Measurements from ENCODE around the gene ADCY5.
"Not testable (repeated sequence)": the region's sequence is repeated elsewhere in the genome, so short reads cannot be mapped to it uniquely, and the experiment has no call there.

ADCY5 gene

DNA sequence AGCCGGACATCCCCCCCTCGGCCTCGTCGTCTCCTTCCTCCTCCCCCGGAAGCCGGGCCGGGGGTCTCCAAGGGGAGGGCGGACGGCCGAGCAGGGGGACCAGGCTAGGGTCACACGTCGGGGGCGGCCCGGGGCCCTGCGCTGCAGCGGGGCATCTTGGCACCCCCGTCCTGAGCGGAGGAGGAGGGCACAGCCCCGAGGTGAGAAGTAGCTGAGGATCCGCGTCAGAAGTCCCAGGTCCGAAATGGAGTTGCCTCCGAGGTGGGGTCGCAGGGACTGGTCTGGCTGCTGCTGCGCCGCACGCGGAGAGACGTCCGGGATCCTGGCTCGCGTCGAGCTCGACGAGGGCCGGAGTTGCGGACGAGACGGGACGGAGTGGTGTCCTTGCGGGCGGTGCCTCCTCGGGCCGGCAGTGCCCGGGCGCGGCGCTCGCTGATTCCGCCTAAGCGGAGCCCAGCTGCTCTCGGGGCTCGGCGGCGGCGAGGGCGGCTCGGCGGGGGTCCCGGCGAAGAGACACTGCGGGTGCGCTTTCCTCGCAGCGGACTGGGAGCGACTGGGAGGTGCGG lies at the start of gene ADCY5:
Gene ADCY5 (minus strand): TSS at position 555 of the 566 bp plus-strand sequence. CDS start 545 bp downstream, at position 10.
- no peak for DNase-seq

DNA sequence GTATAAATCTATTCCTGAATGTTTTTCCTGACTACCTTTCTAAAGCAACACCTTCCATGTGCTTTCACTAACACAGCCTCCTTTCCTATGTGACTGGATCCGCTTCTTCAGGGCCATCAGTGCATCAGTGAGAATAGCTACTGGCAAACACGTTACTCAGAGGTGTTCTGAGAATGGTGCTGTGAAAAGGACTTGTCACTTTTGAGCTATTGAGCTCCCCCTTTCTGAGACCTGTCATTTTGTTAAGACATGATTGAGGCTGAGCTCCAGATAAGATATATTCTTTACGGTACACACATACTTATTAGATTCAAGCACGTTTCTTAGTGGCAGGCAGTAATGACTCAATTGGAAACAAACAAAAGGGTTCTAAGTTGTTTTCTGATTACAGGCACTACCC lies 45.0 kb upstream of the ADCY5 start:
- no peak for DNase-seq

DNA sequence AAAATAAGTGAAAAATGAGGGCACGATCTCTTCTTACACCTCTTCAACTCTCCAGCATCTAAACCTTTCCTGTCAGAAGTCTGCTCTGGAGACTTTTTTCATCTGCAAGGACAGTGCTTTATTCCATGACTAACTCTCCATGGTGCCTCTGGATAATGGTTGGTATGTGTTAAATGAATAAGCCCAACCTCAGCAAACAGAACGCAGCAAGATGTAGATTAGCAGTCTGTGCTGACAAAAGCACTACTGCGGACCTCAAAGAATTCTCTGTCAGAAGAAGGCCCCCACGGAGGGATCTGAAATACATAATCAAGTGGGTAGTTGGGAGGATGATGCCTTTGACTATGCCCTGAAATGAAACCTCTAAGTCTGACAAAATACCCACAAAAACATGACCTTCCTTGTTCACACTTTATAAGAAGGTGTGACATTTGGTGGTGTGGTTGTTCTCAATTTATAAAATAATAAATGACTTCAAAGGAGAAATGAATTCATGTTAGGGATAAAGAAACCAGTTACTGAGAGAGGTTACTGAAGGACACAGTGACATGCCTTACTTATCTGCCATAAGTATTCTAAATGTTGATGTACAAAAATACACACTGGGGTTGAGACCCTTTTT lies 43.2 kb upstream of the ADCY5 start:
- no peak for DNase-seq

DNA sequence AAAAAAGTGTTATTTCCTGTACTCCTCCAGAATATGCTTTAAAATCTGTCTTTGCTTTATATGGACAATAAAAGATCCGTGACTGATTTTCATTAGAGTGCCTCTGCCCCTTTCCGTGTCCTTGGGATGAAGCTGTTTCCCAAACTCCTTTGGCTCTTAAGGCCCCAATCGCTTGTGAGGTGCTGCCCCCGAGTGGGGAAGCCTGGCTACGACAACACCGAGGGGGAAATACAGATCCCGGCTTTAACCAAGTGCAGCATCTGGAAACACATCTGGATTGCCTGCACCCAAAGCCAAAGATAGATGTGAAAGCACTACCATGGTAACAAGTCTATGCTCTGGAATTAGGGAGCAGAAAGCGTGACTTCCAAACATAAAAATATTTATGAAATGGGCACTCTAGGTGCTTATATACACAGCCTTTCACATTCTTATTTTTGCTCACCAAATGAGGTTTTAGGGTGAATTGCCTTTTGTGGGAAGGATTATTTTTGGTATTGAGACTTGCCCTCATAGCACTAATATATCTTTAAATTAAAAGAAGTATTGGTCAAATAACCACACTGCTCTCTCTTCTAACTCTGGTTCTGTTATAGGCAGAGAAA lies 40.6 kb upstream of the ADCY5 start:
- DNase-seq: no peak

DNA sequence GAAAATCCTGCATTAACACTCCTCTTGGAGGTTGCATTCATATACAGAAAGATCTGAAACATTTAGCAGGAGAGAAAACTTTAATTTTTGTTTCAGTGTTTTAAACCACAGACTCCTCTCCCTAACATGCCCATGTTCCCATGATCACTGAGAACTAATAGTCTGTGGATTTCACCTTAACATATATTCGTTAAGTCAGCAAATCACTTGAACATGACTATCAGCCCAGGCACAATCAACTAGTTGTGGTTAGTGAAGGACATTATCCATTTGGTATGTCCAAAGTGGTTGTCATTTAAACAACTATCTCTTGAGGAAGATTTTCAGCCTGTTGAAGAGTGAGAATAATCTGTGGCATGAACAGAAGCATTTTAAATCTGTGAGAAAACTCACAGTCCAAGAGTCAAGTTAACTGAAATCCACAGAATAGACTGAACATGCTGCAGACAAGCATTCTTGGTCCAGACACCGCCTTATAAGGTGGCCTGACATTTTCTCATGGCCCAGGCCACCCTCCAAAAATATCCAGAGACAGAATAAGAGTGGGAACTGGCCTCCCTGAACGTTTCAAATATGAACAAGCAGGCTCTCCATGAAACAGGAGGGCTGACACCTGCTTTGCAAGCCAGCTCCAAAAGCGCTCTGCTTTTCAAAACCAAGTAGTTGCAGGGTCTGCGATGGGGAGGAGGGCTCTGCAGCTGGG lies 39.9 kb upstream of the ADCY5 start:
- DNase-seq: no peak

DNA sequence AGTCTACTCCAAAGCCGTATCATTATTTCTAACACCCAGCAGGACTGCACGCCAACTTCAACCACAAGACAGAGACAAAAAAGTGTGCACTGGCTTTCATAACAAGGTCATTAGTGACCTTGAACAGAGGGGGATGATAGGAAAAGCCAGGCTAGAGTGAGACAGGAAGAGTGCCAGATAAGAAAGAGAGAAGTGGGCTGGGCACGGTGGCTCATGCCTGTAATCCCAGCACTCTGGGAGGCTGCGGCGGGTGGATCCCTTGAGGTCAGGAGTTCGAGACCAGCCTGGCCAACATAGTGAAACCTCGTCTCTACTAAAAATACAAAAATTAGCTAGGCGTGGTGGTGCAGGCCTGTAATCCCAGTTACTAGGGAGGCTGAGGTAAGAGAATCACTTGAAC lies 38.2 kb upstream of the ADCY5 start:
- not testable (repeated sequence) for DNase-seq

DNA sequence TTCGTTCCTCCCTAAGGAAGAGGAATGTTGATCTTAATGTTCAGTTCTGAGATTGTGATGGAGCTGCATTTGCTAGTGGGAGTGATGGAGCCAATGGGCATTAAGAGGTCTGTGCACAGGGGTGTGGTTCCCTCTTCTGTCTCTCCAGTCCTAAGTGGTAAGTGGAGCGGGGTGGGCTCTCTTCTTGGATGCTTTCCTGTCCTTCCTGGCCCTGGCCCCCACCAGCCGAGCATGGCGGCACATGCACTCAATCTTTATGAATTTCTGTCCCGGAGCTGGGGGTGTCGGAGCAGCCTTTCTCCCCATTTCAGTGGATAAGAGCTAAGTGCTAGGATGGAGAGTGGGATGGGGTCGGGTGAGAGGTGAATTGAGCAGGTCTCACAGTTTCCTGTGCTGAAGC lies 37.6 kb upstream of the ADCY5 start:
- no peak for DNase-seq

DNA sequence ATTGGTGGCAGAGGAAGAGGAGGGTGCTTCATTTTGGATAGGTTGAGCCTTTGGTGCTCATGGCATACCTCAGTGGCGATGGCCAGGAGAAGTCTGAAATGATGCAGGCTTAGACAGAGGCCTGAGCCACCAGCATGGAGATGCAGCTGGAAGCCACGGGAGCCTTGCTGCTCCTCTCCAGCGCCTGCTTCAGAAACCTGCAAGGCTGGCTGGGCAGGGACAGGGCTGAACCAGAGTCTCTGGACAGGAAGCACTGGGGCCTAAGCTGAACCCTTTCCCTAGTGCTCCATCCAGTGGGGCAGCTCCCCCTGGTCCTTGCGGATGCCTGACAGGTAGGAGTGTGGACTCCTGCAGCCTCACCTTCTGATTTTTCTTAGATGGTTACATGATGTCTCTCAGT lies 36.7 kb upstream of the ADCY5 start:
- no peak for DNase-seq

DNA sequence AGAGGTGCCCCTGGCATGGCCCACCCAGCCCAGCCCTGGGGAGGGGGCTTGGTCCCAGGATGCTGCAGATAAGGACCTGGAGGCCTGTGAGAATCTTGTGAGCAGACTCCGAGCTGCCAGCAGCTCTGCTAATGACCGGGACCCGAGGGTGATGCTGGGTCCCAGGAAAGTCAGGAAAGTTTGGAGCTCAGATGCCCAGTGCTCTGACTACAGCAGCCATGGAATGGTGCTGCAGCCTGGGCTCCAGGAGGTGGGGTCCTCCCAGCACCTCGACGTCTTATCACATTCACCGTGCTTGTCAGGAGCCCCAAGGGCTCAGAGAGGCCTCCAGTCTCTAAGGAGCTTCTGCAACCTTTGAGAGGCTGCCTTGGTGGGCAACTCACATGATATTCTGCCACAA lies 34.3 kb upstream of the ADCY5 start:
- no peak for DNase-seq

DNA sequence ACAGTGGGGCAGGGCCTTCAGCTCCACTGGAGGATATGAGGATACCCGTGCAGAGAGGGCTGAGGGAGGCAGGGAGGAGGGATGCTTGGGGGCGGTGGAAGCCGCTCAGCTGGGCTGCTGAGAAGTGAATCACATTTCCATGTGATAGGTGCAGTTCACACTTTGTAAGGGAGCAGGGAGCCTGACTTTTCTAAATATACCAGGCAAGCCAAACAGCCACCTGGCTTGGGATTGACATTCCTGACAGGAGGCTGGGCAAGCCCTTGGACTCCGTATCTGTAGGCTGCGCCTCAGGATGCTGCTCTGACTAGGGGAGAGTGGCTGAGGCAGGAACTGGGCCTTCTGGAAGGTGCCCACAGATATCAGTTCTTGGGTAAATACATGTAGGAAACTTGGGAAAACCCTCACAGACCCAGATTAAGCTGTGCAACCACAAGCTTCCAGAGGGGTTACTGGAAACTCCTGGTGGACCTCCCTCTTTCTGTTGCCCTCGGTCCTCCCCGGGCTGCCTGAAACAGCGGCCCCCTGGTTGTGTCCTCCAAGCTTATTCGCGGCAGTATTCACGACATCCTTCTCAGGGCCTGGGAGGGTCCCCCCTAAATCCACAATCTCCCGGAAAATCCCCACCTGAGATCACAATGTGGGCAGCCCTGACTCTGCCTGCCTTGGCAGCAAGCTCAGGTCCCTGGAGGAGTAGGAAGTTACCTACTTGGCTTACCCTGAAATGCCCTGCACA lies 33.0 kb upstream of the ADCY5 start:
- no peak for DNase-seq

DNA sequence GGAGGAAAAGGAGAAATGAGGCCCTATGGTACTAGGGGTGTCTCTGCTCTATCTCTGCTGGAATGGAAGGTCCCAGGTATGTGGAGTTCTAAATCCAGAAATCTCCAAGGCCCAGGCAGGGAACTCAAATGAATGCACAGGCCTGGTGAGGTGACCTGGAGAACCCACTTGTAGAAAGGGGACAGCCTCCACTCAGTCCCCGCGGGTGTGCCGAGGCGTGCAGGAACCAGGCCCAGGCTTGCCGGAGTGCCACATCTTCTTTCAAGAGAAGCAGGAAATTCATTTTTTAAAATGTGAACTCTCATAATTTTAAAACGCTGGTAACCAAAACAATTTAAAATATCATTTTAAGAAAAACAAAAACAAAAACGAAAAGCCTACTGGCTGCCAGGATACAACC lies 32.2 kb upstream of the ADCY5 start:
- DNase-seq: no peak

DNA sequence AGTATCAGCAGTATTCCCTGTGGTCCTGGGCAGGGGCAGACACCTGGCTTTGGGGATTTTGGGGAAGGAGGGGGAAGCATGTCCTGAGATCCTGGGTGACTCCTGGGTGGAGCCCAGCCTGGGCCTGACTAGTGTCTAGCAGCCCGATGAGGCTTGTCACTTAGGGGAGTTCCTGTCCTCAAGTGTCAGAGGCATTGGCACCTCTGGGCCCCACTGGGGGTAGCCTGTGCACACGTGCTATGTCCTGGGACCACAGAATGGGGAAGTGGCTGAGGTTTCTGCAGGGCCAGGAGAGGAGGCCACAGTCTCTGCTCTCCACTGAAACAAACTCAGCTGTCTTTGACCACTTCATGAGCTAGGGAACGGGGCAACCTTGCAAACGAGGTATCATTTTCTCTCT lies 31.5 kb upstream of the ADCY5 start:
- DNase-seq: no peak

DNA sequence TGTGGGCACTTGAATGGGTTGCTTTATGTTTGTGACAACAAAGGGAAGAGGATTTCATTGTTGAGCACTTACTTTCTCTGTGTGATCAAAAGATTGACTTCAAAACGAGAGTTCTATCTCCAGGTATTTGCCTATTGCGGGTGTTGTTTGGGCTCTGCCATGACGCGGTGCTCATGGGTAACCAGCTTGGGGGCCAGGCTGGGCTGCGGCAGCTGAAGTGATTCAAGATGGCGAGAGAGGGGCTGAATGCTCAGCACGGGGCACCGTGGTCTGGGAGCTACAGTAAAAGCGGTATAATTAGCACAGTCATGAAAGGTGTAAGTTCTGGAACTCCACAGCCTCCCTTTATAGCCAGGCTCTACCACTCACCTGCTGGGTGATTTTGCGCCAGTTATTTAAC lies 31.0 kb upstream of the ADCY5 start:
- no peak for DNase-seq

DNA sequence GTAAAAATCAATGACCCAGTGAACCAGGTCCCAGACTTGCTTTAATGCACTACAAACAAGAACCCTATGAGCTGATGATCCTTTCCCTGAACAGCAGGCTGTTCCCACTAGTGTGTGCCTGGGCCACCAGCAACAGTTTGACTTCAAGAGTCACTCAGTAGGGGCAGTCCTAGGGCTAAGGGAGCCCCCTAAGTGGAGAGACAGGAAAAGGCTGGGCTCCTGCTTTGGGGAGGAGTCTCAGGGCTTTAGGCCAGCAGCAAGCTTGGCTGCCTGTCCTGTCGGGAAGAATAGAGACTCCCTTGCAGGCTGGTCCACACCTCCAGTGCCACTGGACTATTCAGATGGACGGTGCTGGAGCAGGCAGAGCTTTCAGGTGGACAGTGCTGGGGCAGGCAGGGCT lies 29.4 kb upstream of the ADCY5 start:
- no peak for DNase-seq

DNA sequence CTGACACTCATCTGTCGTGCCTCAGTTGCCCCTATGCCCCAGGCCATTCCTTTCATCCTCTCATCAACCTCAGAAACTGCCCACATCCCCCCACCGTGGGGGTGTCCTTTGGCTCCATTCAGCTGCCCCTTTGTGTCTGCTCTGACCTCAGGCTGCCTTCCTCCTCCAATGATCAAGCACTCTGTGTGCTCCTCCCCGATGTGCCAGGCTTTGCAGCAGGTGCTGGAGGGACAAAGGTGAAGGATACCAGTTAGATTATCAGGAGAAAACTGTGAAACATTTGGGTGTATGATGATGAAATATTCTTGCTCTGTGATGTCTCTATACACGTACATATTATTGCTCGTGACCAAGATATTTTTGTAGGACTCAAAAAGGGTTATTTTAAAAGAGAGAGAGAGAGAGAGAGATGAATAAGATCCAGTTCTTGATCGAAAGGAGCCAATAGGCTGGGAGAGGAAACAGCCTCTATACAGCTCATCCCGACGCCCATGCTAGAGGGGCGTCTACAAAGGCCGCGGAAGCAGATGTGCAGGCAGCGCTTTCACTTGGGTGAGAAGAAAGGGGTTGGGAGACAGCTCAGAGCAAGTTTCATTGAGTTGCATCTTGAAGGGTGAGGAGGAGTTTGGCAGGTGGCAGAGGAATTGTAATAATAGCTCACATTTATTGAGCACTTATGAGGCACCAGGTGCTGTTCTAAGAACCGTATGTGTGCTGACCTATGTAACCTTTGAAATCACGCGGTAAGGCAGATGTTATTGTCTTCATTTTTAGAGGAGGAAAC lies 28.3 kb upstream of the ADCY5 start:
- DNase-seq: no peak

DNA sequence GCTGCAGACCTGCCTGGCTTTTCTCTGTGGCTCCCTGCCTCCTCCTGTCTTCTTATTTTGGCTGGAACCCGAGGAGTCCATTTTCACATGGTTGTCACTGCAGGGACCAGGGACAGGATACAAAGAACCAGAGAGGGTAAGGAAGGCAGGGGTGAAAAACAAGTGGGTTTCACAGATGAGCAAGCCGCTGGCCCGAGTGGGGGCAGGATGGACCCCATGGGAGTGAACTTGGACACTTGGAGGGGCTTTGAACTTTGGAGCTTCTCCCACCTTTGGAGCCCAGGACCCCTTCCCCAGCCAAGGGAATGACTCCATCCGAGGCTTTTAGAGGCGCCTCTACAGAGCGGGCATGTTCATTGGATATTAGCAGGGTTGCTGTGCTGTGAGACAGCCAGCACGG lies 26.9 kb upstream of the ADCY5 start:
- DNase-seq: no peak

DNA sequence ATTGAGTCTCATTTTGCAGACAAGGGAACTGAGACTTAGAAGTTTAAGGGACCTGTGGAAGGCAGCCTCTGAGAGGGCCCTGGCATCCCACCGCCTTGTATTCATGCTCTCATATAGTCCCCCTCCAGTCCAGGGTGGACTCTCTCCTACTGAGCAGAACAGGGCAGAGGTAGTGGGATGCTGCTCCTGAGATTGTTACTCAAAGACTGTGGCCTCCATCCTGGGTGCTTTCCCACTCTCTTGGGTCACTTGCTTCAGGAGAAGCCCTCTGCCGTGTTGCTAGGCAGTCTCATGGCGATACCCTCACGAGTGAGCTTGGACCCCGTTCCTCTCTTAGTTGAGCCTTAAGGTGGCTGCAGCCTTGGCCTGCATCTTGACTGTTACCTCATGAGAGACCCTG lies 22.2 kb upstream of the ADCY5 start:
- no peak for DNase-seq

DNA sequence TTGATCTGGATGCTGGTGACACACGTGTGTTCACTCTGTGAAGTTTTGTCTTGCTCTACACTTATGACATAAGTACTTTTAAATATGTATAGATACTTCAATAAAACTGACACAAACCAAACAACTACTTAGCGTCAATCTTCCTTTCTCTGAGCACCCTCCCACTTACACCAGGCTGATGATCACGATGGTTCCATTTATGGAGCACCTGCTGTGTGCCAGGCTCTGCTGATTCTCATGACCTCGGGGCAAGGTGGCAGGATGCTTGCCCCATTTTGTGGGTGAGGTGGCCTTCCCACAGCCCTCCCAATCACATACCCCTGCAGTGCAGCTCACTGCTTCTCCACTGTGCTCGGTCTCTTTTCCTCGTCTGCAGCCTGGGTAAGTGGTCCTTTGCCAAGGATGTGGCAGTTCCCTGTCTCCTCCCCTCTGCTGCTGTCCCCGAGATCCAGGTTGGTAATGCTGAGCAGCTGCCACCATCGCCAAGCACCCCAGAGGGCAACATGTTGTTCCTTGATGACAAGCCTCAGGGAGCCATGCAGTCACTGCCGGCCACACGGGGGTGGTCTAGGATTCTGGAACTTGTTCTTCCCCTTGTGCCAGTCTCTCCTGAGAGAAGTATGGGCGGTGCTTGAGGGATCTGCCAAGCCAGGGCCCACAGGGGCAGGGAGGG lies 20.6 kb upstream of the ADCY5 start:
- DNase-seq: no peak

DNA sequence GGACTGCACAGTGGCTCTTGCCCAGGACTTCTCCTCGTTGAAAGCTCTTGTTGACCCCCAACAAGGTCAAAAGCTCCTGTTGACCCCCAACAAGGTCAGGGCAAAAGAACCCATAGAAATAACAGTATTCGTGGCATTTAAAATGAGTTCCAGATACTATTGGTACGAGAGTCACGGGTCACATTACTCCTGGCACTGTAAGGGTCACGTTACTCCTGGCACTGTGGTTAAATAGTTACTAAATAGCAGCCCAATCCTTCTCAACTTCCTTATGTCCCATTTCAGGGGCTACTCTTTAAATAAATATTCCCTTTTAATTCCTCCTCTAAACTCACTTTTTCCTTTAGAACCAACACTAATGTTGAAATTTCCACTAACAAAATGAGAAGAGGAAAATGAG lies 18.2 kb upstream of the ADCY5 start:
- no peak for DNase-seq

DNA sequence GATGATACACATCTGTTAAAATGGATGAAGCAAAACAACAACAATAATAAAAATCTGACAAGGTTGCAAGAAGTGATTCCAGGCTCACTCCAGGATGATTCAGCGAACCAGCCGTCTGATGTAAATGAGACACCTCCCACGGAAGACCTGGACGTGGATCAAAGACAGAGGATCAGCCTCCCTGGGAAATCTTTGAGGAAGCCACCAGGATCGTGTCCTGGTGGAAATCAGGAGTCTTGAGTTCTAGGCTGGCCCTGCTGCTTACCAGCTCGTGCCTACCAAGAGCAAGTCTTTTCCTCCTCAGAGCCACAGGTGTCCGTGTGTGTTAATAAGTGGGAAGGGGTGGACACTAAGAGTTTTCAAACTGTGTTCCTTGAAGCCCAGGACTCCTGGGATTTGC lies 15.3 kb upstream of the ADCY5 start:
- DNase-seq: no peak

DNA sequence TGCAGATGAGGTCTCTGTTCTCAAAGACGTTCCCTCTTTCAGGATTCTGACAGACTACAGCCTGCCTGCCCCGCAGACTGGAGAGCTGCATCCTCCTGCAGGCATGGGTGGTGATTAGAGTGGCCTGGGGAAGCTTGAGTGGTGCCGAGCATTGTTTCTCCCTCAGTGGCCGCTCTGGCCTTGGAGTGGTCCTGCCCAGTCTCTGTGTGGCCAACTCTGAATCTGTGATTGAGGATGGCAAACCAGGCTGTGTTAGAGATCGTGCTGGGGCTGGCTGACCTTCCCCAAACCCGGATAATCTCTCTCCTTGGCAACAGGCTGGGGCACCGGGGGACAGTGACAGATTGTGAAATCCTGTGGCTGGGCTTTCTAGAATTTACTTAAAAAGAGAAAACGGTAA lies 11.0 kb upstream of the ADCY5 start:
- DNase-seq: no peak

DNA sequence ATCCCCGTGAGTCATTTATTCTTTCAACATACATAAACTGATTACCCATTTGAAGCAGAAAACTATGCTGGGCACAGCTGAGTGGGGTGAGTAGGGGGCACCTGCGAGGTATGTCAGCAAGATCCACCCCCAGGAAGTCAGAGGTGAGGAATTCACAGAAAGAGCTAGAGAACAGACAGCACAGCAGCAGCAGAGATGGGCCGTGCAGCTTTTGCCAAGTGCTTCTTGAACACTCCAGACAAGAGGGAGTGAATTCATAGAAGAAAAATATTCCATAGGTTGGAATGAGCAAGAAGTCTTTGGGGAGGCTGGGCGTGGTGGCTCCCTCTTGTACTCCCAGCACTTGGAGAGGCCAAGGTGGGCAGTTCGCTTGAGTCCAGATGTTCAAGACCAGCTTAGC lies 9.4 kb upstream of the ADCY5 start:
- no peak for DNase-seq

All from activated CD4-positive, alpha-beta T cell treated with anti-CD3 and anti-CD28 coated beads for 1 hour (primary cell).